Testis (tissue), 2 donors: ENCODE results near the gene ZNF438.

ENCODE experiments used
- POLR2A ChIP-seq: fragments of 450-650 bp; IDR thresholded peaks from one replicate; pipeline ENCODE4 v1.6.1; 2017; ENCODE audit warnings: antibody characterized with exemption, mild to moderate bottlenecking, moderate library complexity
- TF ChIP-seq, protein P1 (sequence below), 3 experiments: fragments of 450-650 bp in 2 of 3; fragments of 200-600 bp in 1 of 3; sonication (generic) in 1 of 3; IDR thresholded peaks; one replicate each; pipeline ENCODE4 v1.5.1; 2016 to 2019; ENCODE audit warnings: antibody characterized with exemption in 3 of 3, mild to moderate bottlenecking in 2 of 3, moderate library complexity in 1 of 3

DNA sequence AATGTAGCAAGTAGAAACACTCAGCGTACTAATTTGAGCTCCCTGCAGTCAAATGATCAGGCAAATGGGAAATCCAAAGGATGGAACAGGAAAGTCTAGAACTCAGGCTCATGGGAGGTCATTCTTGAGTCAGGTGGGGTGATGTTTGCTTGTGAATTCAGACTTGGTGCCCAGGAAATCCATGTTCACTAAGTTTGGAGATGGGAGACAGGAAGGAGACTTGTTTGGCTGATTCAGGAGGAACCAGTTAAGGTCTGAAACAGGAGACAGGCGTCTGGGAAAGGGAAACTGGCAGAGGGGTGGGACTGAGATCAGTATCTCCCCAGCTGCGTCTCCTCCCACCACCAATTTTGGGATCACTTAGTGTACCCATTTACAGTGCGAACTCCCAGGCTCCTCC, 38.4 kb upstream of the ZNF438 start:
- TF ChIP-seq, protein P1, sequence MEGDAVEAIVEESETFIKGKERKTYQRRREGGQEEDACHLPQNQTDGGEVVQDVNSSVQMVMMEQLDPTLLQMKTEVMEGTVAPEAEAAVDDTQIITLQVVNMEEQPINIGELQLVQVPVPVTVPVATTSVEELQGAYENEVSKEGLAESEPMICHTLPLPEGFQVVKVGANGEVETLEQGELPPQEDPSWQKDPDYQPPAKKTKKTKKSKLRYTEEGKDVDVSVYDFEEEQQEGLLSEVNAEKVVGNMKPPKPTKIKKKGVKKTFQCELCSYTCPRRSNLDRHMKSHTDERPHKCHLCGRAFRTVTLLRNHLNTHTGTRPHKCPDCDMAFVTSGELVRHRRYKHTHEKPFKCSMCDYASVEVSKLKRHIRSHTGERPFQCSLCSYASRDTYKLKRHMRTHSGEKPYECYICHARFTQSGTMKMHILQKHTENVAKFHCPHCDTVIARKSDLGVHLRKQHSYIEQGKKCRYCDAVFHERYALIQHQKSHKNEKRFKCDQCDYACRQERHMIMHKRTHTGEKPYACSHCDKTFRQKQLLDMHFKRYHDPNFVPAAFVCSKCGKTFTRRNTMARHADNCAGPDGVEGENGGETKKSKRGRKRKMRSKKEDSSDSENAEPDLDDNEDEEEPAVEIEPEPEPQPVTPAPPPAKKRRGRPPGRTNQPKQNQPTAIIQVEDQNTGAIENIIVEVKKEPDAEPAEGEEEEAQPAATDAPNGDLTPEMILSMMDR (IDR thresholded peaks at IDR 0.05), result no peak
- TF ChIP-seq POLR2A, result no peak
